ENCODE measurements around the gene AKR1C3.
"Not testable (repeated sequence)": the region's sequence is repeated elsewhere in the genome, so short reads cannot be mapped to it uniquely, and the experiment has no call there.

DNA sequence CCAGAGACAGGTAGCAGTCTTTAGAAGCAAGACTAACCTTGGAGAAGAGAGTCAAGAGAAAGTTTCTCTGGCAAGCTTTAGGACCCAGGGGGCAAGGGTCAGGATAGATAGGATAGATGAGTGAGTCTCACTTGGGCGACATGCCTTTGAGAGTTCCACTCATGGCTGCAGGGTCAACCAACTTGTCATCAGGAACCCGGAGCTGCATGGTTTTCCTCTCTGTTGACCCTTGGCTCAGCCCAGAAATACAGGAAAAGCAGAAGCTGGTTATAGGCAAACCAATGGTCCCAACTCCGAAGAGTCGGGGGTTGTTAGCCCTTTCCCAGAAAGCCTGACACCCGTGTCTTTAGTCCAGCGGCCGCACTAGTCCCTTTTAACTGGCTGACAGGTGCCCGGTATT is 34.9 kb upstream of the AKR1C3 start:
- TF ChIP-seq, protein P1, sequence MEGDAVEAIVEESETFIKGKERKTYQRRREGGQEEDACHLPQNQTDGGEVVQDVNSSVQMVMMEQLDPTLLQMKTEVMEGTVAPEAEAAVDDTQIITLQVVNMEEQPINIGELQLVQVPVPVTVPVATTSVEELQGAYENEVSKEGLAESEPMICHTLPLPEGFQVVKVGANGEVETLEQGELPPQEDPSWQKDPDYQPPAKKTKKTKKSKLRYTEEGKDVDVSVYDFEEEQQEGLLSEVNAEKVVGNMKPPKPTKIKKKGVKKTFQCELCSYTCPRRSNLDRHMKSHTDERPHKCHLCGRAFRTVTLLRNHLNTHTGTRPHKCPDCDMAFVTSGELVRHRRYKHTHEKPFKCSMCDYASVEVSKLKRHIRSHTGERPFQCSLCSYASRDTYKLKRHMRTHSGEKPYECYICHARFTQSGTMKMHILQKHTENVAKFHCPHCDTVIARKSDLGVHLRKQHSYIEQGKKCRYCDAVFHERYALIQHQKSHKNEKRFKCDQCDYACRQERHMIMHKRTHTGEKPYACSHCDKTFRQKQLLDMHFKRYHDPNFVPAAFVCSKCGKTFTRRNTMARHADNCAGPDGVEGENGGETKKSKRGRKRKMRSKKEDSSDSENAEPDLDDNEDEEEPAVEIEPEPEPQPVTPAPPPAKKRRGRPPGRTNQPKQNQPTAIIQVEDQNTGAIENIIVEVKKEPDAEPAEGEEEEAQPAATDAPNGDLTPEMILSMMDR (IDR thresholded peaks at IDR 0.05) = not testable (repeated sequence)
- not testable (repeated sequence) for TF ChIP-seq POLR2AphosphoS5 (IDR thresholded peaks at IDR 0.05; ENCODE audit: insufficient read depth in 1 of 2, low read depth in 1 of 2)
